Keratinocyte (primary cell): Measurements from ENCODE around the gene TNFSF10. TPM values are rescaled to one million over a fixed set of nuclear protein-coding genes. Genes with fewer than 3 reads are reported as not detected.

Experiments used
- DNase-seq: peaks from one replicate; pipeline ENCODE4 v3.0.0-alpha.2; 2011; ENCODE audit warnings: low read depth, missing footprints, low spot score
- FAIRE-seq: peaks from 2 replicates; lab custom pipeline; 2011; peaks lifted over from hg19 to GRCh38; lab: Jason Lieb, UNC
- H2AFZ ChIP-seq: 2 replicates; pipeline ENCODE4 v1.6.0; 2012; ENCODE audit warnings: low read length, control low read depth, inconsistent platforms; ENCODE audit not compliant: control insufficient read depth
- H3K27ac ChIP-seq: 2 replicates; pipeline ENCODE4 v1.5.1; 2011; ENCODE audit warnings: low read length; ENCODE audit not compliant: control insufficient read depth, insufficient read depth
- H3K27me3 ChIP-seq: 3 replicates; pipeline ENCODE4 v1.6.0; 2011; ENCODE audit warnings: low read length; ENCODE audit not compliant: control insufficient read depth, insufficient read depth; ENCODE audit errors: extremely low read depth
- H3K36me3 ChIP-seq, 2 experiments: 2 replicates in 1 of 2; 3 replicates in 1 of 2; pipeline ENCODE4 v1.5.1; 2011; ENCODE audit warnings: low read length in 2 of 2, mild to moderate bottlenecking in 1 of 2; ENCODE audit not compliant: control insufficient read depth in 2 of 2, insufficient read depth in 2 of 2; ENCODE audit errors: extremely low read depth in 1 of 2
- H3K4me1 ChIP-seq: 3 replicates; pipeline ENCODE4 v1.5.1; 2011; ENCODE audit warnings: low read length; ENCODE audit not compliant: control insufficient read depth, insufficient read depth; ENCODE audit errors: extremely low read depth
- H3K4me2 ChIP-seq: 3 replicates; pipeline ENCODE4 v1.6.0; 2011; ENCODE audit warnings: low read depth, low read length; ENCODE audit not compliant: control insufficient read depth, insufficient read depth; ENCODE audit errors: extremely low read depth
- H3K4me3 ChIP-seq, 3 experiments: fragments of 200-600 bp in 1 of 3; sonication (generic) in 1 of 3; 2 replicates in 2 of 3; 3 replicates in 1 of 3; pipeline ENCODE4 v1.5.1; 2011 to 2016; ENCODE audit warnings: low read length in 3 of 3, mild to moderate bottlenecking in 3 of 3, control low read depth in 2 of 3, inconsistent platforms in 1 of 3, low read depth in 1 of 3, mixed read lengths in 1 of 3, mixed run types in 1 of 3, moderate library complexity in 1 of 3; ENCODE audit not compliant: control insufficient read depth in 2 of 3, insufficient read depth in 2 of 3; ENCODE audit errors: extremely low read depth in 1 of 3
- H3K79me2 ChIP-seq: 2 replicates; pipeline ENCODE4 v1.6.0; 2012; ENCODE audit warnings: low read length; ENCODE audit not compliant: control insufficient read depth, insufficient read depth
- H3K9ac ChIP-seq: 3 replicates; pipeline ENCODE4 v1.6.0; 2011; ENCODE audit warnings: low read length; ENCODE audit not compliant: control insufficient read depth, insufficient read depth; ENCODE audit errors: extremely low read depth
- H3K9me1 ChIP-seq: 3 replicates; pipeline ENCODE4 v1.6.0; 2011; ENCODE audit warnings: low read length; ENCODE audit not compliant: control insufficient read depth, insufficient read depth; ENCODE audit errors: extremely low read depth
- H3K9me3 ChIP-seq: 2 replicates; pipeline ENCODE4 v1.5.1; 2012; ENCODE audit warnings: low read depth, low read length; ENCODE audit not compliant: control insufficient read depth
- H4K20me1 ChIP-seq: 3 replicates; pipeline ENCODE4 v1.6.0; 2011; ENCODE audit warnings: low read length; ENCODE audit not compliant: control insufficient read depth, insufficient read depth; ENCODE audit errors: extremely low read depth
- EZH2 ChIP-seq: IDR thresholded peaks from one replicate; pipeline ENCODE4 v1.6.1; 2012; ENCODE audit warnings: inconsistent platforms, mild to moderate bottlenecking, low read length, moderate library complexity
- dilution Hi-C: fragments of 300-500 bp; cut with MboI; formaldehyde crosslinking; loops from one replicate; pipeline ENCODE4 v1.7.0; 2020; ENCODE audit warnings: low sequenced_read_pairs; ENCODE audit not compliant: extremely low pct_ligation_motif_present
- polyA plus RNA-seq, 5 experiments: library from polyadenylated mRNA; depleted of rRNA in 3 of 5; stranded (reverse) in 3 of 5; stranded (forward) in 1 of 5; unstranded in 1 of 5; fragments of >200 nt; gene quantifications; 1 replicate in 1 of 5; 2 replicates in 3 of 5; 3 replicates in 1 of 5; pipeline versions ENCODE4 v1.2.1 to v1.2.3, GENCODE V29; 2011 to 2012; ENCODE audit warnings: missing spikeins in 2 of 5, low read depth in 1 of 5, low replicate concordance in 1 of 5
- TF ChIP-seq, protein P1 (sequence below), 3 experiments: IDR thresholded peaks in 1 of 3; conservative IDR thresholded peaks in 1 of 3; optimal IDR thresholded peaks in 1 of 3; 2 replicates in 2 of 3; 3 replicates in 1 of 3; pipeline versions ENCODE3 to v1.5.1; 2011; ENCODE audit warnings: low read length in 3 of 3, mild to moderate bottlenecking in 3 of 3, moderate library complexity in 2 of 3, control low read depth in 1 of 3, inconsistent platforms in 1 of 3; ENCODE audit not compliant: insufficient read depth in 2 of 3; ENCODE audit errors: extremely low read depth in 1 of 3

The TNFSF10 gene
- polyA plus RNA-seq, 1 donor (not counting 4 experiments of a cell fraction or from before 2014, with no cell fraction given): 21.7 TPM

GRCh38 chr3:172560586-172560985, 37.4 kb upstream of the TNFSF10 start:
- peaks cover 45% of the 10 kb centered on the region for H3K4me1 ChIP-seq
- no peak for FAIRE-seq

GRCh38 chr3:172560026-172560425, 36.8 kb upstream of the TNFSF10 start:
- Histone ChIP-seq H3K4me1 (peaks cover 45% of the 10 kb centered on the region), H2AFZ (no peak overlapping the region), H3K9me3 (no peaks in the 10 kb centered on the region), H3K27me3 (no peaks in the 10 kb centered on the region), H3K36me3 (no peaks in the 10 kb centered on the region), H3K27ac (peak overlapping the region; percentile 46), H3K4me2 (no peak overlapping the region), H3K79me2 (no peaks in the 10 kb centered on the region), H3K9me1 (no peaks in the 10 kb centered on the region), H3K9ac (no peak overlapping the region), H3K4me3 (no peak overlapping the region), H4K20me1 (no peaks in the 10 kb centered on the region)
- DNase-seq (peak; percentile 40), FAIRE-seq (no peak)
- TF ChIP-seq, protein P1, sequence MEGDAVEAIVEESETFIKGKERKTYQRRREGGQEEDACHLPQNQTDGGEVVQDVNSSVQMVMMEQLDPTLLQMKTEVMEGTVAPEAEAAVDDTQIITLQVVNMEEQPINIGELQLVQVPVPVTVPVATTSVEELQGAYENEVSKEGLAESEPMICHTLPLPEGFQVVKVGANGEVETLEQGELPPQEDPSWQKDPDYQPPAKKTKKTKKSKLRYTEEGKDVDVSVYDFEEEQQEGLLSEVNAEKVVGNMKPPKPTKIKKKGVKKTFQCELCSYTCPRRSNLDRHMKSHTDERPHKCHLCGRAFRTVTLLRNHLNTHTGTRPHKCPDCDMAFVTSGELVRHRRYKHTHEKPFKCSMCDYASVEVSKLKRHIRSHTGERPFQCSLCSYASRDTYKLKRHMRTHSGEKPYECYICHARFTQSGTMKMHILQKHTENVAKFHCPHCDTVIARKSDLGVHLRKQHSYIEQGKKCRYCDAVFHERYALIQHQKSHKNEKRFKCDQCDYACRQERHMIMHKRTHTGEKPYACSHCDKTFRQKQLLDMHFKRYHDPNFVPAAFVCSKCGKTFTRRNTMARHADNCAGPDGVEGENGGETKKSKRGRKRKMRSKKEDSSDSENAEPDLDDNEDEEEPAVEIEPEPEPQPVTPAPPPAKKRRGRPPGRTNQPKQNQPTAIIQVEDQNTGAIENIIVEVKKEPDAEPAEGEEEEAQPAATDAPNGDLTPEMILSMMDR (optimal IDR thresholded peaks at IDR 0.05 in 1 of 3, IDR thresholded peaks at IDR 0.05 in 1 of 3, conservative IDR thresholded peaks at IDR 0.05 in 1 of 3; ENCODE audit: extremely low read depth in 1 of 3, insufficient read depth in 2 of 3, low read length in 3 of 3): no peak
- TF ChIP-seq EZH2: no peak
- dilution Hi-C loops: no loop called here

More at GRCh38 chr3:172560586-172560985, 37.4 kb upstream of the TNFSF10 start:
- TF ChIP-seq, protein P1 (optimal IDR thresholded peaks at IDR 0.05 in 1 of 3, IDR thresholded peaks at IDR 0.05 in 1 of 3, conservative IDR thresholded peaks at IDR 0.05 in 1 of 3; ENCODE audit: extremely low read depth in 1 of 3, insufficient read depth in 2 of 3, low read length in 3 of 3): no peak
- no peak for TF ChIP-seq EZH2
- Histone ChIP-seq H3K9me3 (no peaks in the 10 kb centered on the region), H3K79me2 (no peaks in the 10 kb centered on the region), H3K27me3 (no peaks in the 10 kb centered on the region), H3K36me3 (no peaks in the 10 kb centered on the region), H3K4me3 (no peak overlapping the region), H3K4me2 (no peak overlapping the region), H4K20me1 (no peaks in the 10 kb centered on the region), H2AFZ (no peak overlapping the region), H3K27ac (peak overlapping the region; percentile 46), H3K9ac (no peak overlapping the region), H3K9me1 (no peaks in the 10 kb centered on the region)
- dilution Hi-C loops: no loop called here
- no peak for DNase-seq
